Transverse colon (tissue), 4 donors: ENCODE data around the gene GABRB1.

ENCODE experiments used
- CTCF ChIP-seq, 5 experiments: fragments of 200-600 bp in 3 of 5; fragments of 450-650 bp in 2 of 5; sonication (generic) in 3 of 5; IDR thresholded peaks; 1 replicate in 2 of 5; 2 replicates in 3 of 5; pipeline ENCODE4 v1.5.1; 2016 to 2017; ENCODE audit warnings: antibody characterized with exemption in 5 of 5, inconsistent platforms in 3 of 5, mild to moderate bottlenecking in 2 of 5, moderate library complexity in 1 of 5
- EP300 ChIP-seq: sonication (generic); formaldehyde crosslinking; IDR thresholded peaks from one replicate; pipeline ENCODE4 v1.6.1; 2017; ENCODE audit warnings: antibody characterized with exemption, low read depth
- POLR2AphosphoS5 ChIP-seq, 3 donors: sonication (generic); formaldehyde crosslinking; IDR thresholded peaks; one replicate each; pipeline ENCODE4 v1.6.1; 2016; ENCODE audit warnings: antibody characterized with exemption in 3 of 3

- TF ChIP-seq CTCF (IDR thresholded peaks at IDR 0.05) (no peak), EP300 (no peak), POLR2AphosphoS5 (IDR thresholded peaks at IDR 0.05) (no peak)
Observed at GRCh38 chr4:47185761-47186160, 154.4 kb downstream of the GABRB1 start.
